ENCODE results near the gene ZNF417. TPM values are rescaled to one million over a fixed set of nuclear protein-coding genes. Genes with fewer than 3 reads are reported as not detected.

Gene ZNF417
- total and polyA plus RNA-seq, 9 of the 15 experiments (the other 6 are each of a cell fraction or from before 2014, with no cell fraction given), result 0.35 to 7.2 (median 3.2) TPM

DNA sequence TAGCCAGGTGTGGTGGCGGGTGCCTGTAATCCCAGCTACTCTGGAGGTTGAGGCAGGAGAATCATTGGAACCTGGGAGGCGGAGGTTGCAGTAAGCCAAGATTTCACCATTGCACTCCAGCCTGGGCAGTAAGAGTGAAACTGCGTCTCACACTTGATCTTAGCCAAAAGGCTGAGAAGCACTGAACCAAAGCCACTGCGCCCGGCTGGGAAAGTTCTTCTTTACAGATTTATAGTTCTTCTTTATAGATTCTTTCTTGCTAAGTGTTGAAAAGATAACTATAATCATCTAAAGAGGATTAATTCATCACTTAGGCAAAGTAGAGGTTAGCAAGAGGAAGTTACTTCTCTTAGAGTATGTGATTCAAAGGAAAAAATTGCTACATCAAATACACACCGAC, 11.1 kb downstream of the ZNF417 start (continued):
- no peak for TF ChIP-seq ZKSCAN8 (CRISPR knock-in tag; IDR thresholded peaks at IDR 0.05)
- no peak for TF ChIP-seq MYNN (IDR thresholded peaks at IDR 0.05)
- TF ChIP-seq MYNN (CRISPR knock-in tag; IDR thresholded peaks at IDR 0.05), result no peak
- no peak for TF ChIP-seq ZNF766 (CRISPR knock-in tag; conservative IDR thresholded peaks at IDR 0.05)

DNA sequence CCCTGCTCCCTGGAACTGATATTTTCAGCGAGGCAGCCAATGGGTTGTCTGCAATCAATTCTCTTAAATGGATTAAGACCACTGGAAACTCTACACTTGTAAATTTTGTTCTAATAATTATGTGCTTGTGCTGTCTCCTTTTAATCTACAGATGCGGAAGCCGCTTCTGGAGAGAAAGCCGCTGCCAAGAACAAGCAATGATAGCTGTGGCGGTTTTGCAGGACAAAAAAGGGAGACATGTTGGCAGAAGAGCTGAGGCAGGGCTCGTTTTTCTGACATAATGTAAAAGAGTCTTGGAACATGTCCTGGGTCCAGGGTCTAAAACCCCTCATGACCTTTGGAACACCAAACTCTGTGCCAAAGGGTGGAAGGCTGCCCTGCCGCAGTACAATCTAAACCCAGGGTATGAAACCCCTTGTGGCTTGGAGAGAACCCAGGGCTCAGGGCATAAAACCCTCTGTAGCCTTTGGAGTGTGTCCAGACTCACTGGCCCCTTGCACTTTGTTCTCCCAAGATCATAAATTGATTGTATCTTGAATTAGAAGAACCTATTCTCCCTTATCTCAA, 12.7 kb downstream of the ZNF417 start:
- H4K20me1 ChIP-seq (replicated peaks; ENCODE audit: control insufficient read depth, insufficient read depth, low read length), result no peaks in the 10 kb centered on the region
- peaks cover 4% of the 10 kb centered on the region; the same call in 1 of the 2 replicates for H3K9me3 ChIP-seq (replicated peaks; ENCODE audit: control insufficient read depth, insufficient read depth, low read depth, low read length)
- ATAC-seq (no peak), DNase-seq (ENCODE audit: extremely low read depth in 1 of 4, low spot score in 3 of 4) (no peak), FAIRE-seq (no peak)
- H3K27ac ChIP-seq (ENCODE audit: extremely low read depth, low read depth, low read length), result no peak overlapping the region
- 41% methylated on average over 7 of the region's 7 CpGs for WGBS (ENCODE audit: insufficient coverage, low coverage, missing lambda C conversion rate)
- ChIA-PET CTCF (ENCODE audit: low intra/inter-chr PET ratio) (no interaction called here), POLR2A (interaction anchor here (0.6 to 0.9 kb wide), 2 partner anchors 135 to 326 kb away, joined by 3 read pairs; no protein-coding TSS in a partner anchor)
- 0 out of 3 replicates have a peak, but pooled peaks cover 5% of the 10 kb centered on the region for H3K36me3 ChIP-seq (ENCODE audit: control insufficient read depth, insufficient read depth, low read length)
- TF ChIP-seq ZNF507 (tag; conservative IDR thresholded peaks at IDR 0.05) (no peak), SMAD3 (CRISPR knock-in tag; conservative IDR thresholded peaks at IDR 0.05) (no peak), JUNB (CRISPR knock-in tag; conservative IDR thresholded peaks at IDR 0.05) (no peak)
- TF ChIP-seq, protein P1, sequence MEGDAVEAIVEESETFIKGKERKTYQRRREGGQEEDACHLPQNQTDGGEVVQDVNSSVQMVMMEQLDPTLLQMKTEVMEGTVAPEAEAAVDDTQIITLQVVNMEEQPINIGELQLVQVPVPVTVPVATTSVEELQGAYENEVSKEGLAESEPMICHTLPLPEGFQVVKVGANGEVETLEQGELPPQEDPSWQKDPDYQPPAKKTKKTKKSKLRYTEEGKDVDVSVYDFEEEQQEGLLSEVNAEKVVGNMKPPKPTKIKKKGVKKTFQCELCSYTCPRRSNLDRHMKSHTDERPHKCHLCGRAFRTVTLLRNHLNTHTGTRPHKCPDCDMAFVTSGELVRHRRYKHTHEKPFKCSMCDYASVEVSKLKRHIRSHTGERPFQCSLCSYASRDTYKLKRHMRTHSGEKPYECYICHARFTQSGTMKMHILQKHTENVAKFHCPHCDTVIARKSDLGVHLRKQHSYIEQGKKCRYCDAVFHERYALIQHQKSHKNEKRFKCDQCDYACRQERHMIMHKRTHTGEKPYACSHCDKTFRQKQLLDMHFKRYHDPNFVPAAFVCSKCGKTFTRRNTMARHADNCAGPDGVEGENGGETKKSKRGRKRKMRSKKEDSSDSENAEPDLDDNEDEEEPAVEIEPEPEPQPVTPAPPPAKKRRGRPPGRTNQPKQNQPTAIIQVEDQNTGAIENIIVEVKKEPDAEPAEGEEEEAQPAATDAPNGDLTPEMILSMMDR (IDR thresholded peaks at IDR 0.05 in 2 of 3, conservative IDR thresholded peaks at IDR 0.05 in 1 of 3; ENCODE audit: insufficient read depth in 2 of 3, low read depth in 1 of 3, low read length in 3 of 3), result 0 out of 6 replicates have a peak, but pooled peaks of 1 of the 3 experiments have one; percentile 4
- H3K79me2 ChIP-seq (ENCODE audit: control insufficient read depth, insufficient read depth, low read length), result no peaks in the 10 kb centered on the region
- in situ Hi-C loops (cut with MboI), result no loop called here
- H3K4me2 ChIP-seq (ENCODE audit: insufficient read depth, low read length), result no peak overlapping the region
- no peak overlapping the region for H3K4me3 ChIP-seq
- H2AFZ ChIP-seq (ENCODE audit: low read depth, low read length), result no peak overlapping the region
- H3K9me1 ChIP-seq (ENCODE audit: control insufficient read depth, insufficient read depth, low read length), result no peaks in the 10 kb centered on the region
- no TSS peak for BruUV-seq (replicated peaks)
- intact Hi-C loops (cut with micrococcal nuclease), result no loop called here
- no peaks in the 10 kb centered on the region for H3K27me3 ChIP-seq (ENCODE audit: control insufficient read depth in 2 of 2, insufficient read depth in 2 of 2, low read length in 2 of 2)
- no peaks in the 10 kb centered on the region for H3K4me1 ChIP-seq (replicated peaks in 1 of 2; ENCODE audit: control insufficient read depth in 2 of 2, insufficient read depth in 2 of 2, low read length in 2 of 2)
- H3K9ac ChIP-seq (ENCODE audit: insufficient read depth in 1 of 2, low read depth in 2 of 2, low read length in 2 of 2), result no peak overlapping the region

All from K562 (cell line).